HepG2 (cell line): ENCODE data around the gene MTA3. TPM values are rescaled to one million over a fixed set of nuclear protein-coding genes. Genes with fewer than 3 reads are reported as not detected.

Experiments
- ATAC-seq: fragments of 200-7000 bp; cut with Tn5 transposase; 3 replicates; pipeline ENCODE4 v1.9.1; 2020; ENCODE audit warnings: mild to moderate bottlenecking, moderate library complexity
- BruUV-seq: library from RNA; stranded (reverse); fragments of 400-500 nt; replicated peaks from 2 replicates; lab custom pipeline; 2021; lab: Mats Ljungman, UMichigan
- CTCF ChIA-PET: fragments of 300-600 bp; formaldehyde crosslinking; extraction: SDS; loops from one replicate; lab custom pipeline; 2021; ENCODE audit warnings: low total read pairs, inconsistent platforms, low intra/inter-chr PET ratio; lab: Yijun Ruan, JAX
- POLR2A ChIA-PET: fragments of 350-600 bp; sonication (Branson Sonifier 250); formaldehyde crosslinking; loops from one replicate; lab custom pipeline; 2020; ENCODE audit warnings: antibody characterized with exemption, inconsistent platforms; lab: Yijun Ruan, JAX
- DNase-seq: peaks from one replicate; pipeline ENCODE4 v3.0.0-alpha.2; 2015; ENCODE audit warnings: low spot score
- FAIRE-seq: peaks from 3 replicates; lab custom pipeline; 2011; peaks lifted over from hg19 to GRCh38; lab: Jason Lieb, UNC
- H2AFZ ChIP-seq: one replicate; pipeline ENCODE4 v1.6.1; 2011; ENCODE audit warnings: low read length, inconsistent platforms
- H3K27ac ChIP-seq: fragments of 300-600 bp; 3 replicates; pipeline ENCODE4 v1.8.0; 2011; ENCODE audit warnings: mixed run types, mild to moderate bottlenecking, mixed read lengths, low read length, inconsistent platforms; ENCODE audit not compliant: insufficient read depth; ENCODE audit errors: extremely low read length
- H3K27me3 ChIP-seq, 2 experiments: fragments of 200-600 bp in 1 of 2; 2 replicates in 1 of 2; 3 replicates in 1 of 2; pipeline versions ENCODE4 v1.6.0 to v1.8.0; 2011; ENCODE audit warnings: low read length in 2 of 2, mild to moderate bottlenecking in 2 of 2, moderate library complexity in 2 of 2, inconsistent platforms in 1 of 2; ENCODE audit not compliant: insufficient read depth in 2 of 2, control insufficient read depth in 1 of 2
- H3K36me3 ChIP-seq, 2 experiments: fragments of 200-600 bp in 1 of 2; replicated peaks in 1 of 2; 2 replicates in 1 of 2; 3 replicates in 1 of 2; pipeline versions ENCODE4 v1.5.1 to v1.8.0; 2011; ENCODE audit warnings: low read length in 2 of 2, inconsistent platforms in 1 of 2; ENCODE audit not compliant: insufficient read depth in 2 of 2, control insufficient read depth in 1 of 2
- H3K4me1 ChIP-seq: 2 replicates; pipeline ENCODE4 v1.5.1; 2012; ENCODE audit warnings: low read length, inconsistent platforms; ENCODE audit not compliant: insufficient read depth
- H3K4me2 ChIP-seq: 2 replicates; pipeline ENCODE4 v1.6.0; 2011; ENCODE audit warnings: low read depth, low read length, inconsistent platforms
- H3K4me3 ChIP-seq, 3 experiments: fragments of 200-600 bp in 1 of 3; sonication (generic), shearing (Covaris generic) in 1 of 3; replicated peaks in 1 of 3; 2 replicates each; pipeline ENCODE4 v1.5.1; 2011 to 2016; ENCODE audit warnings: low read length in 3 of 3, inconsistent platforms in 2 of 3, low read depth in 2 of 3, mild to moderate bottlenecking in 2 of 3, control low read depth in 1 of 3, mixed read lengths in 1 of 3; ENCODE audit not compliant: insufficient read depth in 1 of 3
- H3K79me2 ChIP-seq: one replicate; pipeline ENCODE4 v1.6.1; 2011; ENCODE audit warnings: low read length, inconsistent platforms; ENCODE audit not compliant: insufficient read depth
- H3K9ac ChIP-seq: 2 replicates; pipeline ENCODE4 v1.6.0; 2011; ENCODE audit warnings: mild to moderate bottlenecking, low read depth, low read length, inconsistent platforms; ENCODE audit not compliant: insufficient read depth
- H3K9me3 ChIP-seq: 2 replicates; pipeline ENCODE4 v1.5.1; 2012; ENCODE audit warnings: mild to moderate bottlenecking, low read length
- H4K20me1 ChIP-seq: 2 replicates; pipeline ENCODE4 v1.6.0; 2011; ENCODE audit warnings: inconsistent platforms, mild to moderate bottlenecking, low read length, moderate library complexity; ENCODE audit not compliant: insufficient read depth
- DMAP1 ChIP-seq: IDR thresholded peaks from 2 replicates; pipeline ENCODE4 v1.6.1; 2016
- ELF3 ChIP-seq: IDR thresholded peaks from 2 replicates; pipeline ENCODE4 v1.6.1; 2016; ENCODE audit warnings: missing genetic modification reagents, missing compliant biosample characterization
- HMGXB3 ChIP-seq: sonication (generic); formaldehyde crosslinking; IDR thresholded peaks from 2 replicates; pipeline ENCODE4 v1.4.0; 2020; ENCODE audit warnings: missing genetic modification reagents, borderline replicate concordance
- HNF4G ChIP-seq, 2 experiments: sonication (generic) in 1 of 2; formaldehyde crosslinking in 1 of 2; IDR thresholded peaks; 2 replicates each; pipeline versions ENCODE4 v1.4.0 to v1.6.1; 2011 to 2020; ENCODE audit warnings: borderline replicate concordance in 2 of 2, low read depth in 2 of 2, mild to moderate bottlenecking in 2 of 2, low read length in 1 of 2, missing genetic modification reagents in 1 of 2, moderate library complexity in 1 of 2
- HOMEZ ChIP-seq: IDR thresholded peaks from 2 replicates; pipeline ENCODE4 v1.6.1; 2016; ENCODE audit warnings: low read depth
- IRF9 ChIP-seq: sonication (generic); formaldehyde crosslinking; IDR thresholded peaks from 2 replicates; pipeline ENCODE4 v1.8.0; 2022; ENCODE audit warnings: missing genetic modification reagents, mild to moderate bottlenecking, borderline replicate concordance
- JUN ChIP-seq: sonication (generic); formaldehyde crosslinking; IDR thresholded peaks from 2 replicates; pipeline ENCODE4 v1.4.0; 2020; ENCODE audit warnings: mild to moderate bottlenecking, missing genetic modification reagents
- KAT7 ChIP-seq: IDR thresholded peaks from 2 replicates; pipeline ENCODE4 v1.6.1; 2018; ENCODE audit warnings: borderline replicate concordance, missing compliant biosample characterization
- KLF11 ChIP-seq: IDR thresholded peaks from 2 replicates; pipeline ENCODE4 v1.6.1; 2016; ENCODE audit warnings: missing compliant biosample characterization
- KLF15 ChIP-seq: sonication (generic); formaldehyde crosslinking; IDR thresholded peaks from 2 replicates; pipeline ENCODE4 v1.8.1; 2023; ENCODE audit warnings: borderline replicate concordance, mild to moderate bottlenecking, inconsistent platforms, missing genetic modification reagents, mixed read lengths
- KLF6 ChIP-seq: IDR thresholded peaks from 2 replicates; pipeline ENCODE4 v1.8.0; 2016; ENCODE audit warnings: missing biosample characterization, missing genetic modification reagents
- NR2F6 ChIP-seq, 2 experiments: IDR thresholded peaks; 2 replicates each; pipeline ENCODE4 v1.6.1; 2016; ENCODE audit warnings: antibody characterized with exemption in 1 of 2, mild to moderate bottlenecking in 1 of 2
- PPARG ChIP-seq: conservative IDR thresholded peaks from 2 replicates; pipeline ENCODE4 v1.6.1; 2016; ENCODE audit warnings: missing biosample characterization, missing genetic modification reagents
- SP140L ChIP-seq: sonication (generic); formaldehyde crosslinking; IDR thresholded peaks from 2 replicates; pipeline ENCODE4 v1.4.0; 2020; ENCODE audit warnings: missing genetic modification reagents, borderline replicate concordance
- STAG1 ChIP-seq: sonication (generic); formaldehyde crosslinking; IDR thresholded peaks from 2 replicates; pipeline ENCODE4 v1.4.0; 2020; ENCODE audit warnings: missing genetic modification reagents
- TAF1 ChIP-seq: sonication (generic); formaldehyde crosslinking; IDR thresholded peaks from 2 replicates; pipeline ENCODE4 v1.4.0; 2020; ENCODE audit warnings: missing genetic modification reagents
- WIZ ChIP-seq: sonication (generic); formaldehyde crosslinking; IDR thresholded peaks from 2 replicates; pipeline ENCODE4 v1.5.1; 2020; ENCODE audit warnings: mild to moderate bottlenecking, missing genetic modification reagents
- ZMYM3 ChIP-seq: sonication (generic); formaldehyde crosslinking; IDR thresholded peaks from 2 replicates; pipeline ENCODE4 v1.5.1; 2020; ENCODE audit warnings: mild to moderate bottlenecking, missing genetic modification reagents
- ZMYM4 ChIP-seq: sonication (generic); formaldehyde crosslinking; IDR thresholded peaks from 2 replicates; pipeline ENCODE4 v1.8.1; 2023; ENCODE audit warnings: mild to moderate bottlenecking, missing genetic modification reagents
- WGBS: methylation state at CpG from one replicate; pipeline ENCODE4 v1.1.6; 2017; ENCODE audit warnings: low lambda C conversion rate; 5-methylcytosine and 5-hydroxymethylcytosine counted together
- in situ Hi-C: cut with HindIII; loops from 2 replicates; pipeline ENCODE4 v1.10.0; 2017; ENCODE audit warnings: low pct_unique_long_range_greater_than_20kb; ENCODE audit not compliant: extremely low pct_ligation_motif_present
- intact Hi-C: fragments of 100-400 bp; cut with micrococcal nuclease; formaldehyde crosslinking; loops from one replicate; pipeline ENCODE4 v1.10.0; 2022; ENCODE audit not compliant: unreplicated experiment
- polyA plus RNA-seq, 8 experiments: library from polyadenylated mRNA; depleted of rRNA in 3 of 8; stranded (reverse) in 7 of 8; unstranded in 1 of 8; fragments of >200 nt; fragmentation: Illumina TruSeq in 4 of 8; extraction: Trizol in 4 of 8; gene quantifications; 2 replicates each; pipeline versions ENCODE4 v1.2.1 to v1.2.3, GENCODE V29; 2011 to 2016; ENCODE audit warnings: low read depth in 4 of 8, missing spikeins in 1 of 8, mixed read lengths in 1 of 8; ENCODE audit not compliant: insufficient read depth in 1 of 8
- total RNA-seq, 5 experiments: library from RNA; depleted of rRNA; stranded (reverse); fragments of >200 nt; fragmentation: Illumina TruSeq; extraction: Trizol; gene quantifications; 2 replicates each; pipeline ENCODE4 v1.2.3, GENCODE V29; 2016; ENCODE audit warnings: low read depth in 1 of 5

MTA3 gene
- total and polyA plus RNA-seq, 2 of the 13 experiments (the other 11 are each of a cell fraction or from before 2014, with no cell fraction given), result 48.8 to 77.8 TPM

DNA sequence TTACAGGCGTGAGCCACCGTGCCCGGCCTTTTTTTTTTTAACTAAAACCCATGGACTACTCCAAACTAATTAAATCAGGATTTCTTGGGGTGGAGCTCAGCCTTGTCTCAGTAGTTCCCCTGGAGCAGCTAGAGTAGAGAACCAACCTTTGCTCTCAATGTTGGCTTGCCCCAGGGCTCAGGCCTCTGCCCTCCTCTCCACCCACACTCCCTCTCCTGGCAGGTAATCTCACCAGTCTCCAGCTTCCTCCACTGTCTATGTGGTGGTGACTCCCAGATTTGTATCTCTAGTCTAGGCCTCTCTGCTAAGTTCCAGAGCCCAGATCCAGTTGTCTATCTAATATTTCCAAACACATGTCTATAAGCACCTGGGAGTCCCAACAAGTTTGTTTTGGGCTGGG lies 9.6 kb upstream of the MTA3 start:
- Histone ChIP-seq H3K9ac (no peak overlapping the region), H3K4me2 (no peak overlapping the region), H3K36me3 (no peaks in the 10 kb centered on the region), H3K4me3 (no peak overlapping the region), H3K9me3 (no peaks in the 10 kb centered on the region), H3K79me2 (no peaks in the 10 kb centered on the region), H3K4me1 (peaks cover 34% of the 10 kb centered on the region), H4K20me1 (no peaks in the 10 kb centered on the region), H3K27me3 (no peaks in the 10 kb centered on the region), H2AFZ (no peak overlapping the region), H3K27ac (peak overlapping the region; percentile 1)
- ChIA-PET CTCF (interaction anchor here (1.0 kb wide), 1 partner anchor 64 kb away, joined by 3 read pairs; no protein-coding TSS in a partner anchor), POLR2A (interaction anchor here (0.7 to 1.8 kb wide), 2 partner anchors 8 to 377 kb away, joined by 4 read pairs; no protein-coding TSS in a partner anchor)
- BruUV-seq, result no TSS peak
- ATAC-seq (peak; percentile 95), FAIRE-seq (peak; percentile 75), DNase-seq (peak; percentile 54)
- in situ Hi-C loops (no loop called here), intact Hi-C loops (loop anchor here (1.0 kb wide), 1 partner anchor 64 kb away; no protein-coding TSS in a partner anchor)
- 87% methylated on average over 3 of the region's 3 CpGs for WGBS
- TF ChIP-seq JUN (CRISPR knock-in tag), result no peak
- TF ChIP-seq HMGXB3 (CRISPR knock-in tag), result 0 out of 2 replicates have a peak, but pooled peaks have one; percentile 41
- peak; percentile 55; the same call in 1 of the 2 replicates for TF ChIP-seq HNF4G (IDR thresholded peaks at IDR 0.05; ENCODE audit: borderline replicate concordance, low read depth, low read length)
- TF ChIP-seq HNF4G (CRISPR knock-in tag; IDR thresholded peaks at IDR 0.05; ENCODE audit: borderline replicate concordance, low read depth), result no peak
- TF ChIP-seq ZMYM3 (CRISPR knock-in tag), result no peak; the same call in 1 of the 2 replicates
- TF ChIP-seq PPARG, result peak; percentile 39; the same call in 1 of the 2 replicates
- TF ChIP-seq ZMYM4, result 0 out of 2 replicates have a peak, but pooled peaks have one; percentile 38
- TF ChIP-seq KAT7 (CRISPR knock-in tag), result no peak
- TF ChIP-seq STAG1 (CRISPR knock-in tag), result peak; percentile 48
- TF ChIP-seq HOMEZ, result 0 out of 2 replicates have a peak, but pooled peaks have one; percentile 21
- TF ChIP-seq NR2F6 (IDR thresholded peaks at IDR 0.05), result no peak
- peak; percentile 35; the same call in 1 of the 2 replicates for TF ChIP-seq NR2F6 (CRISPR knock-in tag; IDR thresholded peaks at IDR 0.05)
- no peak for TF ChIP-seq TAF1 (CRISPR knock-in tag)
- no peak for TF ChIP-seq KLF15 (CRISPR knock-in tag)
- no peak for TF ChIP-seq SP140L
- peak; percentile 80; the same call in 1 of the 2 replicates for TF ChIP-seq KLF6 (CRISPR knock-in tag)
- TF ChIP-seq WIZ (CRISPR knock-in tag), result no peak
- peak; percentile 48; the same call in 1 of the 2 replicates for TF ChIP-seq DMAP1
- peak; percentile 45; the same call in 1 of the 2 replicates for TF ChIP-seq ELF3 (CRISPR knock-in tag)
- no peak for TF ChIP-seq IRF9 (CRISPR knock-in tag)
- TF ChIP-seq KLF11 (CRISPR knock-in tag), result no peak
